Stimulated activated CD8-positive, alpha-beta memory T cell treated with anti-CD3 and anti-CD28 coated beads, Interleukin-4, amount 100 ng/mL, for 48 hours (primary cell): ENCODE results near the gene UBE2I.

ENCODE experiments used
- DNase-seq: peaks from one replicate; pipeline ENCODE4 v3.0.0-alpha.2; 2020

UBE2I gene

GRCh38 chr16:1364510-1364909 lies 55.1 kb downstream of the UBE2I start:
- DNase-seq = no peak

GRCh38 chr16:1366060-1366711 lies 56.8 kb downstream of the UBE2I start:
- DNase-seq = no peak

GRCh38 chr16:1366712-1367299 lies 57.4 kb downstream of the UBE2I start:
- no peak for DNase-seq

DNA sequence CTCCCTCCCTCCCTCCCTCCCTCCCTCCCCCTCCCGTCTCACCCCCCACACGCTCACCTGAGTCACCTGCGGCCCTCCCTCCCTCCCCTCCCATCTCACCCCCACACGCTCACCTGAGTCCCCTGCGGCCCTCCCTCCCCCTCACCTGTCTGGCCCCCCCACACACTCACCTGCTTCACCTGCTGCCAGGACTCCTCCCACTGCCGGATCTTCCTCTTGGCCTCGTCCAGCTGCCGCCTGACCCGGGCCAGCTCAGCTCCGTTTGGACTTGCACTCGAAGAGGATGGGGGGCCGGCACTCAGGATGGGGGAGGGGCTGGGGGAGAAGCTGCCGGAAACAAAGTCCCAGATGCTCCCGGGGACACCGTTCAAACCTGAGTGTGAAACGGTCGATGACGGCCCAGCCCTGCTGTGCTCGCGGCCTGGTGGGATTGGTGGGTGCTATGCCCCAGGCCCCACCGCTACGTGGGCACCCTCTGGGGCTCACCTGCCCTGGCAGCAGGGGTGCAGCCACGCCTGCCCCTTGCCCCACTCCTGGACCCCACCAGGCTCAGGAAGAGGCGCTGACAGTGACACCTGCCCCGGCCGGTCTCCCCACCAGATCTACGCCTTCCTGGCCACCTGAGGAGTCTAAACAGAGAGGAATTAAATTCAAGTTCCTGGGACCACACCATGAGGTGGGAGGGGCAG lies 58.2 kb downstream of the UBE2I start:
- DNase-seq = no peak

DNA sequence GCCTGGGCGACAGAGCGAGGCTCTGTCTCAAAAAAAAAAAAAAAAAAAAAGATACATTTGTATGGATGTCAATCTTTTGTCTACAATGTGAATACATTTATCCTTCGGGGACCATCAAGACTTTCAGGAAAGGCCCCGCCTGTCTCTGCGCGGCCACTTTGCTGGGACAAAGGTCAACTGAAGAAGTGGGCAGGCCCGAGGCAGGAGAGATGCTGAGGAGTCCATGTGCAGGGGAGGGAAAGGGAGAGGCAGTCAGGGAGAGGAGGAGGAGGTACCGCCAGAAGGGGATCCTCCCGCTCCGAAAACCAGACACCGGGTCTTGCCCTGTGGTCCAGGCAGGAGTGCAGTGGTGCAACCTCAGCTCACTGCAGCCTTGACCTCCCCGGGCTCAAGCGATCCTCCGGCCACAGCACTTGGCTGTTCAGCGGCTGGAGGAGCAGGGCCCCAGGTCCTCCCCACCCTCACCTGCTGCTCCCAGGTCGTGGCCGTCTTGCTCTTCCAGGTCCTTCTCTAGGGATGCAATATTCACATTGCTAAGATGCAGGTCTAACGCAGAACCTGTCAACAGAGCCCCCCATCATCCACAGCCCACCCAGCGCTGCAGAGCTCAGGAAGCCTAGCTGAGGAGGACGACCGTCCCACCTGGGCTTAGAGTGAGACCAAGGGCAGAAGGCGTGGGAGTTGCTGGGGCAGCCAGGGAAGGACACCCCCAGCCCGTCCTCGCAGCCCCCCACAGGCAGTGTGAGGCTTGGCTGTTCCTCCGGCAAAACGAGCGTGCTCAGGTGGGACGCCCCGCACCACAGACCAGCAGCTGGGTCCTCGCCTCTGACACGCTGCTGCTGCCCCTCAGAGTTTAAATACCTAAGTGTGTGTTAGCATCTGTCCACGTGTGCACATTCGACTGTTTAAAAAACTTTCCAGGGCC lies 61.9 kb downstream of the UBE2I start:
- no peak for DNase-seq

DNA sequence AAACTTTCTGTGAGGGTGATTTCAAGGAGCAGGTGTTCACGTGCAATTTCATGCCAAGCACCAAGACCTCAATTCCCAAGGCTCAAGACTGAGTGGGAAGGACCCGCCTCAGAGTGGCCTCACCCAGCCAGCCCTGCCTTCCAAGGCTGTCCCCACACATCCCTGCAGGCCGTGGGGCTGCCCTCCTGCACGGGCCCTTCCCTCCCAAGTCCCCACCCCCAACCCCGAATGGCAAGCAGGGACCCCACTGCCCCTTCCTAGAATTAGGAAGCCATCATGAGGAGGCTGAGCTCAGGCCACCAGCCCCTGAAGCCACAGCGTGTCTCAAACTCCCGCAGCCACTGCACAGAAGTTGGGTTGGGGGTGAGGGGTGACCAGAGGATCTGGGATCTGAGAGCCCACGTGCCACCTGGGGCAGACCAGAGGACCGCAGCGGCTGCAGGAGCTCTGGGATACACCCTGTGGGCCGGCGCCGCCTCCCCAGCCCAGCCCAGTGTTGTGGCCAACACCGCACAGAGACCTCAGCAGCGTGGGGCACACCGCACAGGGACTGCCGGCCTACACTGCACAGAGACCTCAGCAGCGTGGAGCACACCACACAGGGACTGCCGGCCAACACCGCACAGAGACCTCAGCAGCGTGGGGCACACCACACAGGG lies 63.0 kb downstream of the UBE2I start:
- DNase-seq = no peak

DNA sequence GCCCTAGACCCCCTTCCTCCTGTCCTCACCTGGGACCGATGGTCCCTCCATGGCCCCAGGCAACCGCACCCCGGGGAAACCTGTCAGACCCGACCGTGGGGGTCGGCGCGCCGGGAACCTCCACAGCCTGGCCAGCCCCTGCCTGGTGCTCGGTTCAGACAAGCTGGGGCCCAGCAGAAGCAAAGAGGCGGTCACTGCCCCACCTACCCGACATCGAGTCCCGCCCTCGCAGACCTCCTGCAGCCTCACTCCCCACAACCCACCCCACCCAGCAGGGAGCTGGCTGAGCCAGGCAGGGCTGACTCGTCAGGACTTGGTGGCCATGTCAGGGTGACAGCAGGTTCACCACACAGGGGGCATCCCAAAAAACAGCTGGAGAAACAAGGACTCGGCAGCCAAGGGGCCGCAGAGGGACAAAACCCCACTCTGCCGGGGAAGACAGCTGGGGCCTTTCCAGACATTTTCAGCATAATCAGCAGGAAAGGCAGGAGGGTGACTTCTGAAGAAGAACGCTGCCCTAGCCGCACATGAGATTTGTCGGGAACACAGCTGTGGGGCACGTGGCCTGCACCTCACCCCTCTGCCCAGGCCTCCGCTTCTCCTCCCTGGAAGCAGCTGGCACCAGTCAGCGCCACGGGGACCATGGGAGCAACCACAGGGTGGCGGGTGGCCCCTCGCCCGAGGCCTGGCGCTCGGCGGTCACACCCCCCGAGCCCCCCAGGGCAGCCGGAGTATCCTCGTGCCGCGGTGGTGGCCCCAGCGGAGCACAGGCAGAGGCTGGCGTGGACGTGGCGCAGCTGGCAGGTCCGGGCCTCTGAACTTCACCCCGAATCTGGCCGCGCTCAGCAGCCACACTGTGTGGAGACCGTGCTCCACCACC lies 65.2 kb downstream of the UBE2I start:
- no peak for DNase-seq

- DNase-seq = no peak
These were observed 65.8 kb downstream of the UBE2I start for GRCh38 chr16:1375298-1375640.

- no peak for DNase-seq
These were observed 66.4 kb downstream of the UBE2I start for GRCh38 chr16:1375741-1376410.
